HEK293 (cell line): ENCODE measurements around the gene BIRC6.
"Not testable (repeated sequence)": the region's sequence is repeated elsewhere in the genome, so short reads cannot be mapped to it uniquely, and the experiment has no call there.

Experiments used
- CTCF ChIA-PET: fragments of 350-600 bp; formaldehyde crosslinking; extraction: SDS; loops from one replicate; lab custom pipeline; 2021; ENCODE audit warnings: antibody characterized with exemption; lab: Yijun Ruan, JAX
- POLR2A ChIA-PET: fragments of 300-600 bp; formaldehyde crosslinking; extraction: SDS; loops from one replicate; lab custom pipeline; 2020; ENCODE audit warnings: antibody characterized with exemption, inconsistent platforms; lab: Yijun Ruan, JAX
- H3K27ac ChIP-seq: fragments of 200-500 bp; sonication (Bioruptor generic); 2 replicates; pipeline ENCODE4 v1.5.1; 2014; ENCODE audit warnings: low read depth, low read length, control low read depth, inconsistent platforms; ENCODE audit errors: extremely low read depth
- H3K36me3 ChIP-seq, 2 experiments: fragments of 200-500 bp in 1 of 2; sonication (Bioruptor generic) in 1 of 2; 1 replicate in 1 of 2; 2 replicates in 1 of 2; pipeline ENCODE4 v1.5.1; 2014 to 2017; ENCODE audit warnings: inconsistent platforms in 2 of 2, low read length in 2 of 2; ENCODE audit not compliant: control insufficient read depth in 2 of 2, insufficient read depth in 1 of 2
- H3K4me1 ChIP-seq: fragments of 200-500 bp; sonication (Bioruptor generic); 2 replicates; pipeline ENCODE4 v1.5.1; 2014; ENCODE audit warnings: mild to moderate bottlenecking, low read length, inconsistent platforms; ENCODE audit not compliant: control insufficient read depth, insufficient read depth
- H3K4me3 ChIP-seq: 2 replicates; pipeline ENCODE4 v1.5.1; 2011; ENCODE audit warnings: low read depth, mild to moderate bottlenecking, control low read depth, low read length, moderate library complexity
- H3K9me3 ChIP-seq: fragments of 200-500 bp; sonication (Bioruptor generic); 2 replicates; pipeline ENCODE4 v1.5.1; 2014; ENCODE audit warnings: low read depth, low read length, inconsistent platforms; ENCODE audit not compliant: control insufficient read depth, insufficient read depth
- EGR2 ChIP-seq: fragments of 450-650 bp; formaldehyde crosslinking; IDR thresholded peaks from 2 replicates; pipeline ENCODE4 v1.5.1; 2016; ENCODE audit warnings: low read depth, missing biosample characterization, missing genetic modification characterization
- ELK4 ChIP-seq: IDR thresholded peaks from 2 replicates; pipeline ENCODE4 v1.6.1; 2011; ENCODE audit warnings: mild to moderate bottlenecking, low read depth, low read length, borderline replicate concordance
- GLI2 ChIP-seq: fragments of 450-650 bp; formaldehyde crosslinking; IDR thresholded peaks from 2 replicates; pipeline ENCODE4; 2017; ENCODE audit warnings: missing biosample characterization, missing genetic modification characterization, low read depth, borderline replicate concordance
- GLIS1 ChIP-seq: fragments of 450-650 bp; formaldehyde crosslinking; IDR thresholded peaks from 2 replicates; pipeline ENCODE4 v1.5.1; 2016; ENCODE audit warnings: missing biosample characterization, missing genetic modification characterization
- GLIS2 ChIP-seq: fragments of 450-650 bp; formaldehyde crosslinking; IDR thresholded peaks from 2 replicates; pipeline ENCODE4 v1.5.1; 2016; ENCODE audit warnings: missing biosample characterization, missing genetic modification characterization
- KLF17 ChIP-seq: fragments of 450-650 bp; formaldehyde crosslinking; IDR thresholded peaks from 2 replicates; pipeline ENCODE4 v1.5.1; 2016; ENCODE audit warnings: missing biosample characterization, missing genetic modification characterization
- MEIS1 ChIP-seq: sonication (generic); formaldehyde crosslinking; IDR thresholded peaks from 2 replicates; pipeline ENCODE4 v1.8.1; 2022; ENCODE audit warnings: missing genetic modification reagents, mild to moderate bottlenecking, borderline replicate concordance
- TCF7L2 ChIP-seq: IDR thresholded peaks from 2 replicates; pipeline ENCODE4 v1.6.1; 2011; ENCODE audit warnings: low read depth, mild to moderate bottlenecking, inconsistent platforms, low read length, moderate library complexity, borderline replicate concordance
- ZBTB10 ChIP-seq: fragments of 450-650 bp; formaldehyde crosslinking; IDR thresholded peaks from 2 replicates; pipeline ENCODE4 v1.5.1; 2016; ENCODE audit warnings: missing biosample characterization, missing genetic modification characterization
- ZBTB17 ChIP-seq: fragments of 450-650 bp; formaldehyde crosslinking; IDR thresholded peaks from 2 replicates; pipeline ENCODE4 v1.5.1; 2016; ENCODE audit warnings: missing biosample characterization, missing genetic modification characterization
- ZBTB21 ChIP-seq: fragments of 450-650 bp; formaldehyde crosslinking; IDR thresholded peaks from 2 replicates; pipeline ENCODE4 v1.5.1; 2017; ENCODE audit warnings: missing biosample characterization, missing genetic modification characterization
- ZFP41 ChIP-seq: fragments of 450-650 bp; formaldehyde crosslinking; IDR thresholded peaks from 2 replicates; pipeline ENCODE4 v1.5.1; 2016; ENCODE audit warnings: missing biosample characterization, missing genetic modification characterization, borderline replicate concordance
- ZNF10 ChIP-seq: fragments of 450-650 bp; formaldehyde crosslinking; IDR thresholded peaks from 2 replicates; pipeline ENCODE4 v1.5.1; 2017; ENCODE audit warnings: missing biosample characterization, missing genetic modification characterization
- ZNF133 ChIP-seq: fragments of 450-650 bp; formaldehyde crosslinking; IDR thresholded peaks from 2 replicates; pipeline ENCODE4 v1.5.1; 2016; ENCODE audit warnings: missing biosample characterization, missing genetic modification characterization
- ZNF148 ChIP-seq: fragments of 450-650 bp; formaldehyde crosslinking; IDR thresholded peaks from 2 replicates; pipeline ENCODE4 v1.5.0; 2017; ENCODE audit warnings: missing biosample characterization, missing genetic modification characterization, borderline replicate concordance
- ZNF19 ChIP-seq: fragments of 450-650 bp; formaldehyde crosslinking; IDR thresholded peaks from 2 replicates; pipeline ENCODE4; 2016; ENCODE audit warnings: missing biosample characterization, missing genetic modification characterization, low read depth
- ZNF214 ChIP-seq: fragments of 450-650 bp; formaldehyde crosslinking; IDR thresholded peaks from 2 replicates; pipeline ENCODE4 v1.5.1; 2017; ENCODE audit warnings: missing biosample characterization, mild to moderate bottlenecking, missing genetic modification characterization, borderline replicate concordance
- ZNF423 ChIP-seq: fragments of 450-650 bp; formaldehyde crosslinking; IDR thresholded peaks from 2 replicates; pipeline ENCODE4 v1.5.1; 2016; ENCODE audit warnings: missing biosample characterization, missing genetic modification characterization
- ZNF521 ChIP-seq: fragments of 450-650 bp; formaldehyde crosslinking; IDR thresholded peaks from 2 replicates; pipeline ENCODE4 v1.5.1; 2017; ENCODE audit warnings: missing biosample characterization, mild to moderate bottlenecking, missing genetic modification characterization
- ZNF571 ChIP-seq: fragments of 450-650 bp; formaldehyde crosslinking; IDR thresholded peaks from 2 replicates; pipeline ENCODE4 v1.5.0; 2017; ENCODE audit warnings: missing biosample characterization, missing genetic modification characterization
- ZNF596 ChIP-seq: fragments of 450-650 bp; IDR thresholded peaks from 2 replicates; pipeline ENCODE4 v1.5.0; 2018; ENCODE audit warnings: missing biosample characterization, mild to moderate bottlenecking, missing genetic modification characterization, moderate library complexity
- ZSCAN18 ChIP-seq: fragments of 450-650 bp; formaldehyde crosslinking; IDR thresholded peaks from 2 replicates; pipeline ENCODE4 v1.5.1; 2016; ENCODE audit warnings: missing biosample characterization, missing genetic modification characterization

The BIRC6 gene

GRCh38 chr2:32369222-32369621 lies 12.4 kb downstream of the BIRC6 start:
- no peaks in the 10 kb centered on the region for H3K9me3 ChIP-seq
- H3K36me3 ChIP-seq: peaks cover 0 to 5% of the 10 kb centered on the region in 2 experiments; a peak in 1 of 3 replicates
- ChIA-PET CTCF (no interaction called here), POLR2A (no interaction called here)
- H3K4me3 ChIP-seq: no peak overlapping the region
- no peak overlapping the region for H3K27ac ChIP-seq
- TF ChIP-seq ZSCAN18 (no peak), GLI2 (no peak), GLIS1 (tag by site-specific recombination) (no peak)
- TF ChIP-seq, all 188 proteins: peak for 0
- H3K4me1 ChIP-seq: peaks cover 2% of the 10 kb centered on the region; the same call in 1 of the 2 replicates

GRCh38 chr2:32370942-32371341 lies 14.1 kb downstream of the BIRC6 start:
- H3K4me3 ChIP-seq, H3K4me1 ChIP-seq, POLR2A ChIA-PET, H3K9me3 ChIP-seq, H3K36me3 ChIP-seq, H3K27ac ChIP-seq: not testable (repeated sequence)
- CTCF ChIA-PET: interaction anchor here (0.6 kb wide), 1 partner anchor 121 kb away, joined by 3 read pairs; no protein-coding TSS in a partner anchor

- ChIA-PET CTCF (no interaction called here), POLR2A (no interaction called here)
- H3K27ac ChIP-seq: no peak overlapping the region
- H3K9me3 ChIP-seq: no peaks in the 10 kb centered on the region
- no peak for TF ChIP-seq ZNF133 (tag by site-specific recombination)
- TF ChIP-seq GLIS2 (tag by site-specific recombination): no peak
- TF ChIP-seq ELK4: no peak
- TF ChIP-seq ZBTB10 (tag by site-specific recombination): no peak
- TF ChIP-seq ZBTB17: no peak
- no peak for TF ChIP-seq ZNF596 (tag by site-specific recombination)
- no peak for TF ChIP-seq ZNF521 (tag by site-specific recombination)
- no peak for TF ChIP-seq ZNF423 (tag by site-specific recombination)
- no peak for TF ChIP-seq ZFP41 (tag by site-specific recombination)
- TF ChIP-seq ZNF571 (tag by site-specific recombination): no peak
- no peak for TF ChIP-seq ZBTB21
- no peak for TF ChIP-seq GLI2
- no peak for TF ChIP-seq ZNF19 (tag by site-specific recombination)
- no peak for TF ChIP-seq ZNF214
- TF ChIP-seq KLF17 (tag by site-specific recombination): no peak
- no peak for TF ChIP-seq ZNF10 (tag by site-specific recombination)
- TF ChIP-seq EGR2 (tag by site-specific recombination): no peak
- no peak for TF ChIP-seq ZNF148 (tag by site-specific recombination)
- TF ChIP-seq TCF7L2: no peak
- no peak for TF ChIP-seq MEIS1 (CRISPR knock-in tag)
- H3K4me1 ChIP-seq: 0 out of 2 replicates have a peak, but pooled peaks cover 5% of the 10 kb centered on the region
- H3K4me3 ChIP-seq: no peak overlapping the region
- peaks cover 0 to 5% of the 10 kb centered on the region in 2 experiments; a peak in 1 of 3 replicates for H3K36me3 ChIP-seq
These were observed 15.8 kb downstream of the BIRC6 start for GRCh38 chr2:32372519-32373182.
